IPS-18c (cell line): ENCODE results near the gene NBPF3.

Experiments used
- H3K4me3 ChIP-seq: 2 replicates; pipeline ENCODE4 v1.7.0; 2013; ENCODE audit warnings: low read depth, mild to moderate bottlenecking, low read length, moderate library complexity; ENCODE audit not compliant: insufficient read depth
- H3K9me3 ChIP-seq: one replicate; pipeline ENCODE4 v1.6.1; 2013; ENCODE audit warnings: mild to moderate bottlenecking, low read length, moderate library complexity; ENCODE audit not compliant: control insufficient read depth, insufficient read depth

The NBPF3 gene

DNA sequence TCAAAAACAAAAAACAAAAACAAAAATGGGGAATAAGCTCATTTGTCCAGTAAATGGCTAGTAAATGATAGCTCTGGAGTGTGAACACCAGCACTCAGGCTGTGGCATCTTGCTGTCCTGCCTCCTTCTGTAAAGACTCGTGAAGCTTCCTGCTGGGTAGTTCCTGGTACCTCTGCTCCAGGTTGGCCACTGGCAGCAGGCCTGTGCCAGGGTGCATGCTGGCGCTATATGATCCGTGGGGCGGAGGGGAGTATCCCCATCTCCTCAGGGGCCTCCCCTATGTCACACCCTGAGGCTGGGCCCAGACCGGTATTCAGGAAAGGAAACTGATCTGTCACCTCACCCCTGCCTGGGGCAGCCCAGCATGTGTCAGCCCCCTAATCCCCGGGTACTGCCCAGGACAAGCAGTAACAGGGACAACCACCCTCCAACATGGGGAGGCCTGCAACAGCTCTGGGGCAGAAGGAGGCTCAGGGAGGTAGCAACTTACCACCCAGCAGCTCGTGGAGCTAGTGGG is 83.4 kb downstream of the NBPF3 start:
- H3K4me3 ChIP-seq, result no peak overlapping the region
- no peaks in the 10 kb centered on the region for H3K9me3 ChIP-seq

DNA sequence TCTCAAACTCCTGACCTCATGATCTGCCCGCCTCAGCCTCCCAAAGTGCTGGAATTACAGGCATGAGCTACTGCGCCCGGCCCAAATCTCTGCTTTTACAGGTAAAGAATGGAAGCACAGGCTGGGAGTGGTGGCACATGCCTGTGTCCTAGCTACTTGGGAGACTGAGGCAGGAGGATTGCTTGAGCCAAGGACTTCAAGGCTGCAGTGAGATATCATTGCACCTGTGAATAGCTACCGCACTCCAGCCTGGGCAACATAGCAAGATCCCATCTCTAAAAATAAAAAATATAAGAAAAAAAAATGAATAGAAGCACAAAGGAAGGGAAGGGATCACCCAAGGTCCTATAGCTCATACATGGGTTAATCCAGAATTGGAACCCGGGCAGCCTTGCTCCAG is 84.3 kb downstream of the NBPF3 start:
- H3K4me3 ChIP-seq, result no peak overlapping the region
- H3K9me3 ChIP-seq, result no peaks in the 10 kb centered on the region

- Histone ChIP-seq H3K4me3 (no peak overlapping the region), H3K9me3 (no peaks in the 10 kb centered on the region)
These were observed 84.9 kb downstream of the NBPF3 start for GRCh38 chr1:21524686-21525339.

DNA sequence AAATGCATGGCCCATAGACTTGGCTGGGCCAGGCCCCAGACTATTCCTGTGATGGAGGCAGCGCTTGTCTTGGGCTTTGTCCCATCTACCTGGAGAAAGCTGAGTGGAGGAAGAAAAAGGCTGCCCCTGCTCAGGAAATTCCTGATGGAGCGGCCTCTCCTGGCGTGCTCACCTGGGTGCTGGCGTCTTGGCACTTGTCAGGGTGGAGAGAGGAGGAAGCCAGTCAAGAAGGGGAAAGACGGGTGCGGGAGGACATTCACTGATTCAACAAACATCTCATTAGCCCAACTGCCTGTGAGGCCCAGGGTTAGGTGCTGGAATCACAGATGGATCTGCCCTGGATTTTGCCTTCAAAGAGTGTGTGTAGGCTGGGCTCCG is 85.4 kb downstream of the NBPF3 start:
- no peaks in the 10 kb centered on the region for H3K9me3 ChIP-seq
- no peak overlapping the region for H3K4me3 ChIP-seq

DNA sequence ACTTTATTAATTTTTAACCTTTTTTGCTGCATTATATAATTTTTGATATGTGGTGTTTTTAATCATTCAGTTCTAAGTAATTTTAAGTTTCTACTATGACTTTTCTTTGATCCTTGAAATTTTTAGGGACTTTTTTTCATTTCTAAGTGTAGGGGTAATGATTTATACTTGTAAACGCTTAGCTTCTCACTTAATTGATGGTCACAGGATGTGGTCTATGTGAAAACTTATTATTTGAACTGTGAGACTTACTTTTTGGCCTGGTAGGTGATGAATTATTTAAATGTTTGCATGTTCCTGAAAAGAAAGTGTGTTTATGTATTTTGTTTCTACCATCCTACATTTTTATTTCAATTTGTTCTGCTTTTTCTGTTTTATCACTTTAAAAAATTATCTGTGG is 86.5 kb downstream of the NBPF3 start:
- H3K9me3 ChIP-seq, result no peaks in the 10 kb centered on the region
- H3K4me3 ChIP-seq, result no peak overlapping the region

GRCh38 chr1:21530368-21531016 is 90.6 kb downstream of the NBPF3 start:
- no peaks in the 10 kb centered on the region for H3K9me3 ChIP-seq

GRCh38 chr1:21531241-21531640 is 91.3 kb downstream of the NBPF3 start:
- H3K9me3 ChIP-seq, result no peaks in the 10 kb centered on the region
- no peak overlapping the region for H3K4me3 ChIP-seq

More at GRCh38 chr1:21530368-21531016, 90.6 kb downstream of the NBPF3 start:
- H3K4me3 ChIP-seq, result no peak overlapping the region

GRCh38 chr1:21532496-21532895 is 92.6 kb downstream of the NBPF3 start:
- Histone ChIP-seq H3K4me3 (no peak overlapping the region), H3K9me3 (peaks cover 3% of the 10 kb centered on the region)

DNA sequence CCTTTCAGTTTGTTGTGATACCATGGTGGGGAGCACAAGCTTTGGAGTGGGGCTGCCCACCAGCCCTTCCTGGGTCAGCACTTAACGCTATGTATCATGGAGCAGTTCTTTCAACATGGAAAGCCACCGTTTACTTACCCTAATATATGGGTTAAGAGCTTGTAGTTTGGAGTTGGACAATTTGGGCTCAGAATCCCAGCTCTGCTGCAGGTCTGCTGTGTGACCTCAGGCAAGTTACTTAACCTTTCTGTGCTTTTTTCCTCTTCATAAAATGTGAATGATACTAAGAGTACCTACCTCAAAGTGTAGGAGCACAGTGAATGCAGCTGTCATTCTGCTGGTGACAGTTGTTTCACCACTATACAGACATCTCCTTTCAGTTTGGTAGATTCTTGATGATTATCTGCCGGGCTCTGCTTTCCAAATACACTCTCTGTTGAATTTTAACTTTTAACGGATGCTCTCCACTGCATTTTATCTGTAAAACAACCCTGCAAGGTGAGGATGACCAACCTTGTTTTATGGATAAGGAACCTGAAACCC is 93.1 kb downstream of the NBPF3 start:
- Histone ChIP-seq H3K9me3 (peaks cover 3% of the 10 kb centered on the region), H3K4me3 (no peak overlapping the region)

GRCh38 chr1:21534146-21534545 is 94.2 kb downstream of the NBPF3 start:
- Histone ChIP-seq H3K9me3 (peaks cover 3% of the 10 kb centered on the region), H3K4me3 (no peak overlapping the region)
